GM19372 (cell line): ENCODE data around the gene ACTR3.

Experiments used
- ATAC-seq: cut with Tn5 transposase; IDR thresholded peaks from one replicate; pipeline ENCODE4 v1.9.1; 2021; ENCODE audit warnings: mild to moderate bottlenecking, low read depth, moderate library complexity; ENCODE audit not compliant: unreplicated experiment

Gene ACTR3

DNA sequence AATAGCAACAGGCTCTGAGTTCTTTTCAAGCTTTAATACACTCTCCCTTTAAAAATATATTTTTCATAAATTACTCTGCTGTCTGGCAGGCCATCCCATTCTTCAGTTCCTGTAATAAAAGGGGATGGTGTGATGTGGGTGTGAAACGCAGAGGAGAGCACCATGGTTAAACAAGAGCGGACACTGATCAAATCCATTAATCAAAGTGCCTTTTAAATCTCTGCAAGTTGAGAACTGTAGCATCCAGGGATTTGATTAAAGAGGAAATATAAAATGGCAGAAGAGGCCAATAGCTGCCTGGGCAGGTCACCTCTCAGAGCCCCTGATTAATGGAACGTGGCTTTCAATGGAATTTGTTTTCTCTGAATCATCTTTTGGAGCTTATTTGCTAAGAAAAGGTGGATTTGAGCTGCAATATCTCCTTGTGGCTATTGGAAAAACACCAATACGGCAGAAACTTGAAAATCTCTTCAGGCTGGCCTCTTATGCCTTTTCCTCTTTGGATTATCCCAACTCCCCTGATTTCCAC, 96.9 kb downstream of the ACTR3 start:
- ATAC-seq: no peak

DNA sequence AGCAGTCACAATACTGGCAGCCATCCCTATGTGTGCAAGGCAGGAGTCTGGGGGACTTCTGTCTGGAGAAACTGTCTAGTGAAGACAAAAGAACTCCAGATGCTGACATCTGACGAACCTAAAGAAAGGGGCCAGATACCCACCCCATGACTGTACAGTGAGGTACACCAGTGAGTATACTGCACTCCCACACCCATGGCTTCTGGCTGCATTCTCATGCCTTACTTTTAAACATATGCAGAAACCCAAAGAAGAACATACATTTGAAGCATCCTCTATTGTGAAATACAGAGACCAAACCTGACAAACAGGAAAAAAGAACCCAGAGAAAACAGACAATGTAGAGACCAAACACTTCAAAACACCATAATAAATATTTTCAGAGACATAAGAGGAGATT, 102.2 kb downstream of the ACTR3 start:
- ATAC-seq: no peak

DNA sequence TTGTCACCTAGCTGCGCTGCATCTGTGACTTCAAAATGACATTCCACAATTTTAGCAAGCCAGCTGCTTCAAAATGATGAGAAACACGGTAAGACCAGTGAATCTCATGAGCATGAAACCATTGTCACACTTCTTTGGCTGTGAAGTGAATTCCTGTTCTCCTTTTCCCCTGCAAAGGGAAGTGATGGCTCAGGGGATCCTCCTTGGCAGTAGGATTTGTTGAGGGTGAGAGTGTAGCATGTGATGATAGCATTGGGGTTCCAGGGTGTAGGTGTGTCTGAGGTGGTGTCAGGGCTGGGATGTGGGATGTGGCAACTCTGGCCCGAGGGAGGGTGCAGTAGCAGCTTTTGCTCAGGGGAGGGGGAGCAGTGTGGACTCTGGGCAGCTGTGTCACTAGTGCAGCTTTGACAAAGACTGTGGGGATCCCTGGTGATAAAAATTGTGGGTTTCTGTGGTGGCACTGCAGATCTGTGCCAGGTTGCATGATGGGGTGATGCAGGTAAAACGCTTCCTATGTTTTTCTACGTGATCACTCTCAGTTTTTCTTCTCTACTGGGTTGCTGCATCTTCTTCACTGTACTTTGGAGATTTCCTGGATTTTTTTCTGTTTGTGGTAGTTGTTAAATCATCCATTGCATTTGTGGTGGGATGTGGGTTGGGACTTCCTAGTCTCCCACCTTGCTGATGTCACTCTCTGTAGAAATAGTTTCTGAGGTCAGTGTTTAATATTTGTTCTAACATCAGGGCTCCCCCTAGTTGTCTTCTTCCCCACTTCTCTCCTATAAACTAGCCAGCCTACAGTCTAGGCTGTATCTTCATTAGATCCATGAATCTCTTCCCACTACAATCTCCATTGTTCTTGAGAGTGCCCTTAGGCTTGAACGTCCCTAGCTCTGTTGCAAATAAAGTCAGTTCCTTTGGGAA, 107.0 kb downstream of the ACTR3 start:
- ATAC-seq: no peak

DNA sequence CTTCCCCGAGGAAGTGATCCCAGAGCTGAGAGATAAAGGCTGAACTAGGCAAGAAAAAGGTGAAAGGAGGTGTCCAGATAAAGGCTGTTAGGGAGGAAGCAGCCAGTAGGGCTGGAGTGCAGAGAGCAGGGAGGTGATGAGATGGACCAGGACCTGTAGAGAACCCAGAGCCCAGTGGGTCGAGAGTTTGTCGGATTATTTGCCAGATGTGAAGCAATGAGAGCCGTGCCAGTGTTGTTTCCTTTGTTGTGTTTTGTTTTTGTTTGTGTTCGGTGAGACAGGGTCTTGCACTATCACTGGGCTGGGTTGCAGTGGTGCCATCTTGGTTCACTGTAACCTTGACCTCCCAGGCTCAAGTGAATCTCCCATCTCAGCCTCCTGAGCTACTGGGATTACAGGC, 111.3 kb downstream of the ACTR3 start:
- no peak for ATAC-seq

DNA sequence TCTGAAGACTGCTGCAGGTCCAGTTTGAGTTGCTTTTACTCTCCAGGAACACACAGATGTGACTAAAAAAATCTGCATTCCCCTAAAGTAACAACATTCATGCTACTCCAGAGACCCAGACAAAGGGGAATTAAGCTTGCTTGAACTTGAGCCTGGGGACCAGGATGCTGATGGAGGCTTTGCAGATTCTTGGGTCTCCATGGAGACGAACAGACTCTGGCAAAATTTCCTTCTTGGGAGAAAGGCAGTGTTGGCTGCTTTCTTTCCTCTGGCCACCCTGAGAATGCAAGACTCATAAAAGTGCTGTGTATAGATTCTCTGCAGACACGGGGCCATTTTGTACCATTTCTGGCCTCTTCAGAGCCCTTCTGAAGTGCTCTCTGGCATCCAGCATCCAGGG, 112.0 kb downstream of the ACTR3 start:
- no peak for ATAC-seq

DNA sequence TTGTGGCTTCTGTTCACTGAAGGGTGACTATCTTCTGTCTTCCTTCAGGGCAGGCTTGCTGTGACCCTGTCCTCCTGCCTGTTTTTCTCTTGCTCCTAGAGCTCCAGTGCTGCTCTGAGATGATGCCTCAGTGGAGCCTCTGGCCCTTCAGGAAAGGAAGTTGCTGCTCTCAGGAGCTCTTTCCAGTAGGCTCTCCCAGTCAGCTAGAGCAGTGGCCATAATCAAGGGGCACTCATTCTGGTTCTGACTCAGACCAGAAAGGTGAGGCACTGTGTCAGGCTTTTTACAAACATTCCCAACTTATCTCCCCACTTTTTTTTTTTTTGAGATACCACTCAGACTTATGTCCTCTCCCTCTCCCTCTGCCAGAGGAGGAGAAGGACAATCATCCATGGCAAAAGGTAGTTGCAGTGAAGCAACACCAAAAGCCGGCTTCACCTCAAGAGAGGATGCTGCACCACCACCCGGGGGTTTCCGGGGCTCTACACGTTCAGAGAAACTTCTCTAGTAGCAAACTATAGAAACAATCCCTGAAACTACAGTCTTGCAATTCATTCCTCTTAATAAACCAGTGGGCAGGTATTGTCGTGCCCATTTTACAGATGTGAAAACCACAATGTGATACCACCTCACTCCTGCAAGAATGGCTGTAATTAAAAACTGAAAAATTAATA, 115.4 kb downstream of the ACTR3 start:
- no peak for ATAC-seq

DNA sequence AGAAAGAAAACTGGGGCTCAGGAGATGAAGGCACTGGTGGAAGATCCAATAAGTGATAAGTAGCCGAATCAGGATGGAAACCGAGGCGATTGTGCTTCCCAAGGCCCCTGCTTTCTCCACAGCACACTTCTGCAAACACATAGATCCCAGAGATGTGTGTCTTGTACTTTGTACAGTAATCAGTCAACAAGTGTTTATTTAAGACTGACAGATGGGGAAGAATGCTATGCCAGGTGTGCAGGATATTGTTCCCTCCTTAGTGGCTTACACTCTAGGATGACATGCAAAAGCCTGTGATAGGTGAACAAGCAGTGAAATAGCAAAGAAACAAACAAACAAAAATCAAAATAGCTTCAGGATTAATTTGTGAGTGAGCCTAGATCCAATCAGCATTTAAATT, 116.6 kb downstream of the ACTR3 start:
- ATAC-seq: no peak

DNA sequence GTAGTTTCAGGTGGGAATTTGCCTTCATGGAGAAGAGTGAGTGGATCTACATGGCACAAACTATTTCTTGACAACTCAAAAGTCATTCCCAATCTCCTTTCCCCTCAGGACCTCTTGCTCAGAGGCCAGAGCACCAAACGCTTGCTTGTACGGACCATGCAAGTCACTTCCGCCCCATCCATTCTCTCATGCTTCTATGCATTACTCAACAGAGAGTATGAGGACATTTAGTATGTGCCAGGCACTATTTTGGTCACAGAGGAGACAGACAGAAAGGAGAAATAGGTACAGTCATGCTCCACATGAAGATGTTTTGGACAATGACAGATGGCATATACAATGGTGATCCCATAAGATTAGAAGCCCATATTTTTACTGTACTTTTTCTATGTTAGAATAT, 117.5 kb downstream of the ACTR3 start:
- ATAC-seq: no peak

DNA sequence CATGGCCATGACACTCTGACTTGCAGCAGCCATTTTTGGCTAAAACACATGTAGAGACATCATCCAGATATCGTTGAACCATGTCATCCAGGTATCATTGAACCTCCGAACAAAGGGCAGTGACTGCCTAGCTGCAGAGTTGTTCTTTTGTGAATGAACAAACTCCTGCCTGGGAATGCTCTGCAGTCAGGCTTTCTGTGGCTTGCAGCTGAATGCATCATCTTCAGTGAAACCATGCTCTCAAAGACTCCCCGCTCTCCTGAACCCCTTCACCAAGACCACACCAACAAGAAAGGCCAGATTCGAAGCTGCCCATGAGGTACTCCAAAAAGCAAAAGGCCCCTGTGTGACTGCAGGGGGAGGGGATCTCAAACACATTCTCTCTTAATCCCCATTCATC, 118.8 kb downstream of the ACTR3 start:
- ATAC-seq: no peak

DNA sequence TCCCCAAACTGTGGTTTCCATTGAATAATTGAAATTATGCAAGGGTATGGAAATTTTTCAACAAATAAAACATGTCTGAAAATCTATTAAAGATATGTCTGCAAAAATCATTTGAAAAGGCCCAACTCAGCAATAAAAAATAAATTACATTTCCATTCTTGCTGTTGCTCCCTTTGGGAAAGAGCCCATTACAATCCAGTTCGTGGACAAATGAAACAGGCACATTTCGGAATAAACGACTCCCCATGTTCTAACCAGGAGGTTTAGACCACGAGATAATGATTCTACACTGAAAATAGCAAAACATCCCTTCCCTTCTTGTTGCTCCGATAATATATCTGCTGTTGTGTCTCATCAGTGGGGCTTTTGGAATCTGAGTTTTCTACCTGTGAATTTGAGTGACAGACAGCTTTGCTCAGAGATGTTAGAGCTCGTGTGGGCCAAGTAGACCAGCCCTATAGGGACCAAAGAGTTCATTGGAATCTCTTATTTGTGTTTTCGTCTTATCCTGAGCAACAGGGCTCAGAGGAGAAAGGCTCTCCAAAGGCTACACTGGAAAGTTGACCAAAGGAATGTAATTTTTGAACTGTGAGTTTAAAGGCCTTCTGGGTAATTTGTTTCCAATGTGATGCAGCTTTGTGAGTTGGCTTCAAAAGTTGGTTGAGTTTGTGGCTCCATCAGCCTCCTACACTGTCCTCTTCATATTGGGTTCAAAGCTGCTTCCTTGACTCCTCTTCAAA, 119.5 kb downstream of the ACTR3 start:
- ATAC-seq: no peak

DNA sequence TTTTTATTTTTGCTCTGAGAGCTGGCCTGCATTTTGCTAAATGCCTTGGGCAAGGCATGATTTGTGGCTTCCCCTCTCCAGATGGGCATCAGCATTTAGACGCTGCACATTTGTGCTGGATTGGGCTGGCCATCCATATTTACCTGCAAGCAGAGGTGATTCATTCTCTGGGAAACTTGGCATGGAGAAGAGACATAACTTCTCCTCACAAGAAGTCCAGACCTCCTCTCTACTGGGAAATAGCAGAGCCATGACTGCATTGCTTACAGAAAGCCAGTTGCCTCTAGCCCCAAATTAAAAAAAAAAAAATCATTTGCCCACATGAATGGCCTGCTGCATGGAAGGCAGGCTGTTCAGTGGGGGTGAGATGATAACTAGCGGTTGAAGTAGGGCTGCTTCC, 120.1 kb downstream of the ACTR3 start:
- ATAC-seq: no peak

DNA sequence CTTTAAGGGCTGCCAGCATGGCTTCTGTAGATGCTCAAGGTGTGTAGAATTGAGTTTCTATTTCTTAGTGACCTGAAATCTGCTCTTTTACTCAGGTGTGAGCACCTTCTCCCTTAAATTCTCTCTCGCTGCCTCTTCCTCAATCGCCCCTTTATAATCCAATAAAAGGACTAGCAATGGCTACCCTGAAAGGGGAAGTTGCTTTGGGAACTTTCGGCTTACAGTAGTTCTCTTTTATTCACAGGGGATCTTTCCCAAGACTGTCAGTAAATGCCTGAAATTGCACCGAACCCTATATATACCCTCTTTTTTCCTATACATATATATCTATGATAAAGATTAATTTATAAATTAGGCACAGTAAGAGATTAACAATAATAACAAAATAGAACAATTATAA, 121.8 kb downstream of the ACTR3 start:
- no peak for ATAC-seq
